B cell (primary cell): ENCODE measurements around the gene CMTM1. TPM values are rescaled to one million over a fixed set of nuclear protein-coding genes. Genes with fewer than 3 reads are reported as not detected.

ENCODE experiments used
- ATAC-seq: fragments of 200-7000 bp; cut with Tn5 transposase; one replicate; pipeline ENCODE4 v1.10.0; 2021; ENCODE audit warnings: low read depth, mild to moderate bottlenecking, moderate number of reproducible peaks, moderate library complexity
- CTCF ChIA-PET: fragments of 350-600 bp; sonication (Branson Sonifier 250); formaldehyde crosslinking; loops from one replicate; lab custom pipeline; 2021; ENCODE audit warnings: antibody characterized with exemption, inconsistent platforms; lab: Charles Lee
- POLR2A ChIA-PET: fragments of 350-600 bp; sonication (Branson Sonifier 250); formaldehyde crosslinking; loops from one replicate; lab custom pipeline; 2021; ENCODE audit warnings: antibody characterized with exemption; lab: Charles Lee
- DNase-seq: peaks from one replicate; pipeline ENCODE4 v3.0.0; 2013
- H2AFZ ChIP-seq: 2 replicates; pipeline ENCODE4 v1.6.1; 2012; ENCODE audit warnings: mild to moderate bottlenecking, low read depth, low read length; ENCODE audit not compliant: insufficient read depth, poor library complexity, severe bottlenecking
- H3K27ac ChIP-seq, 2 donors: 1 replicate in 1 of 2; 2 replicates in 1 of 2; pipeline ENCODE4 v1.5.1; 2012 to 2013; ENCODE audit warnings: low read length in 2 of 2, mild to moderate bottlenecking in 2 of 2, moderate library complexity in 1 of 2
- H3K27me3 ChIP-seq, 4 experiments: fragments of 200-600 bp in 1 of 4; sonication (generic) in 1 of 4; replicated peaks in 1 of 4; 1 replicate in 2 of 4; 2 replicates in 2 of 4; pipeline versions ENCODE4 v1.6.1 to v1.7.0; 2013 to 2016; ENCODE audit warnings: low read length in 3 of 4, mild to moderate bottlenecking in 2 of 4, mixed read lengths in 1 of 4, moderate library complexity in 1 of 4; ENCODE audit not compliant: insufficient read depth in 4 of 4, control insufficient read depth in 3 of 4; ENCODE audit errors: control extremely low read depth in 1 of 4
- H3K36me3 ChIP-seq, 2 experiments: replicated peaks in 1 of 2; 1 replicate in 1 of 2; 2 replicates in 1 of 2; pipeline versions ENCODE4 v1.6.1 to v1.7.1; 2013; ENCODE audit warnings: low read length in 1 of 2; ENCODE audit not compliant: insufficient read depth in 2 of 2, control insufficient read depth in 1 of 2; ENCODE audit errors: control extremely low read depth in 1 of 2, extremely low read depth in 1 of 2
- H3K4me1 ChIP-seq, 2 donors: fragments of 200-600 bp in 1 of 2; sonication (generic) in 1 of 2; 1 replicate in 1 of 2; 2 replicates in 1 of 2; pipeline versions ENCODE4 v1.5.1 to v1.6.1; 2013 to 2017; ENCODE audit warnings: low read length in 2 of 2; ENCODE audit not compliant: control insufficient read depth in 2 of 2, insufficient read depth in 2 of 2
- H3K4me2 ChIP-seq: replicated peaks from 2 replicates; pipeline ENCODE3; 2012; ENCODE audit warnings: mild to moderate bottlenecking, low read depth, low read length; ENCODE audit not compliant: poor library complexity, severe bottlenecking
- H3K4me3 ChIP-seq, 5 experiments: fragments of 200-600 bp in 1 of 5; sonication (generic) in 1 of 5; 1 replicate in 3 of 5; 2 replicates in 2 of 5; pipeline versions ENCODE4 v1.5.1 to v1.7.0; 2011 to 2016; ENCODE audit warnings: low read length in 4 of 5, mild to moderate bottlenecking in 4 of 5, low read depth in 2 of 5, control low read depth in 1 of 5, moderate library complexity in 1 of 5; ENCODE audit not compliant: insufficient read depth in 1 of 5; ENCODE audit errors: control extremely low read depth in 1 of 5, extremely low read depth in 1 of 5
- H3K79me2 ChIP-seq: fragments of 200-600 bp; sonication (generic); one replicate; pipeline ENCODE4 v1.6.0; 2016; ENCODE audit warnings: low read length; ENCODE audit not compliant: control insufficient read depth, insufficient read depth
- H3K9ac ChIP-seq: fragments of 200-600 bp; sonication (generic); 2 replicates; pipeline ENCODE4 v1.6.1; 2017; ENCODE audit warnings: mild to moderate bottlenecking, low read length, moderate library complexity
- H3K9me3 ChIP-seq, 3 donors: one replicate each; pipeline versions ENCODE4 v1.6.1 to v1.7.1; 2013; ENCODE audit warnings: low read length in 2 of 3; ENCODE audit not compliant: control insufficient read depth in 2 of 3, insufficient read depth in 1 of 3; ENCODE audit errors: control extremely low read depth in 1 of 3
- H4K20me1 ChIP-seq: 2 replicates; pipeline ENCODE4 v1.6.0; 2012; ENCODE audit warnings: mild to moderate bottlenecking, low read length; ENCODE audit not compliant: insufficient read depth, control insufficient read depth, poor library complexity, severe bottlenecking
- H3K27ac Mint-ChIP-seq: one replicate; pipeline ENCODE4 v1.8.0; 2021; ENCODE audit warnings: mixed read lengths
- H3K27me3 Mint-ChIP-seq: one replicate; pipeline ENCODE4 v1.8.0; 2021; ENCODE audit warnings: mixed read lengths
- H3K4me1 Mint-ChIP-seq: one replicate; pipeline ENCODE4 v1.8.0; 2021; ENCODE audit warnings: mixed read lengths
- H3K4me3 Mint-ChIP-seq: one replicate; pipeline ENCODE4 v1.8.0; 2021; ENCODE audit warnings: mixed read lengths
- H3K9me3 Mint-ChIP-seq: one replicate; pipeline ENCODE4 v1.8.0; 2022; ENCODE audit warnings: mixed read lengths; ENCODE audit not compliant: insufficient read depth
- CTCF ChIP-seq: fragments of 200-600 bp; IDR thresholded peaks from one replicate; pipeline ENCODE4 v1.8.0; 2022; ENCODE audit warnings: antibody characterized with exemption, mild to moderate bottlenecking
- EZH2 ChIP-seq: IDR thresholded peaks from 2 replicates; pipeline ENCODE4 v1.6.1; 2012; ENCODE audit warnings: borderline replicate concordance, low read depth, mild to moderate bottlenecking, moderate library complexity, low read length; ENCODE audit not compliant: insufficient read depth, poor library complexity, severe bottlenecking
- WGBS: methylation state at CpG from one replicate; pipeline ENCODE4 v1.1.5; 2013; ENCODE audit warnings: missing lambda C conversion rate; ENCODE audit not compliant: insufficient coverage; 5-methylcytosine and 5-hydroxymethylcytosine counted together
- intact Hi-C: fragments of 100-400 bp; cut with micrococcal nuclease; formaldehyde crosslinking; loops from one replicate; pipeline ENCODE4 v1.10.0; 2022
- polyA plus RNA-seq: library from polyadenylated mRNA; depleted of rRNA; stranded (reverse); fragments of >200 nt; gene quantifications from 2 replicates; pipeline ENCODE4 v1.2.3, GENCODE V29; 2012
- total RNA-seq, 2 donors: library from RNA; stranded (reverse); fragments of 120-200 nt in 1 of 2; gene quantifications; 1 replicate in 1 of 2; 2 replicates in 1 of 2; pipeline versions ENCODE4 v1.2.3 to v1.2.4, GENCODE V29; 2013 to 2022

CMTM1 gene
- total and polyA plus RNA-seq, 2 donors (not counting 1 experiment from before 2014, with no cell fraction given), result 1.6 to 5.9 TPM

GRCh38 chr16:66599726-66600125 is 33.5 kb downstream of the CMTM1 start:
- Histone ChIP-seq H2AFZ (no peak overlapping the region), H3K36me3 (no peaks in the 10 kb centered on the region), H4K20me1 (no peaks in the 10 kb centered on the region), H3K9me3 (peaks cover 2 to 20% (median 15%) of the 10 kb centered on the region in 3 donors), H3K4me2 (no peak overlapping the region), H3K9ac (no peak overlapping the region), H3K4me1 (peaks cover 10 to 17% of the 10 kb centered on the region in 2 donors), H3K79me2 (no peaks in the 10 kb centered on the region), H3K27ac (no peak overlapping the region), H3K4me3 (no peak overlapping the region), H3K27me3 (peaks cover 0 to 25% (median 12%) of the 10 kb centered on the region in 4 experiments)
- intact Hi-C loops, result no loop called here
- peaks cover 6% of the 10 kb centered on the region for H3K9me3 Mint-ChIP-seq
- TF ChIP-seq CTCF, result no peak
- no peak for TF ChIP-seq EZH2
- POLR2A ChIA-PET, result no interaction called here
- peaks cover 19% of the 10 kb centered on the region for H3K4me1 Mint-ChIP-seq
- CTCF ChIA-PET, result interaction anchor here (1.2 to 1.4 kb wide), 3 partner anchors 10 to 88 kb away, joined by 3 to 6 read pairs (median 3); no protein-coding TSS in a partner anchor
- DNase-seq, result no peak
- H3K4me3 Mint-ChIP-seq, result no peak overlapping the region
- no peak for ATAC-seq
- WGBS, result no CpG with 5 or more reads among the region's 4 CpGs
- peaks cover 34% of the 10 kb centered on the region for H3K27me3 Mint-ChIP-seq
- H3K27ac Mint-ChIP-seq, result no peak overlapping the region

- WGBS, result 100% methylated on average over 1 of the region's 1 CpG
- no peak for DNase-seq
- Histone ChIP-seq H3K36me3 (no peaks in the 10 kb centered on the region), H3K4me2 (no peak overlapping the region), H4K20me1 (no peaks in the 10 kb centered on the region), H3K27ac (no peak overlapping the region), H2AFZ (no peak overlapping the region), H3K9me3 (peaks cover 2 to 20% (median 15%) of the 10 kb centered on the region in 3 donors), H3K4me1 (peaks cover 7 to 15% of the 10 kb centered on the region in 2 donors), H3K9ac (no peak overlapping the region), H3K27me3 (peaks cover 0 to 25% (median 13%) of the 10 kb centered on the region in 4 experiments), H3K4me3 (no peak overlapping the region), H3K79me2 (no peaks in the 10 kb centered on the region)
- intact Hi-C loops, result no loop called here
- Mint-ChIP-seq H3K9me3 (peaks cover 6% of the 10 kb centered on the region), H3K27me3 (peaks cover 34% of the 10 kb centered on the region), H3K4me1 (peaks cover 16% of the 10 kb centered on the region), H3K27ac (no peak overlapping the region), H3K4me3 (no peak overlapping the region)
- no peak for ATAC-seq
- no peak for TF ChIP-seq CTCF
- TF ChIP-seq EZH2, result no peak
- CTCF ChIA-PET, result interaction anchor here (0.6 to 1.3 kb wide), 3 partner anchors 48 to 564 kb away, joined by 3 read pairs; partner anchors contain the start of gene HSF4
- POLR2A ChIA-PET, result no interaction called here
These were observed 34.2 kb downstream of the CMTM1 start for GRCh38 chr16:66600477-66600876.
